NCI-H2196 (cell line): ENCODE measurements around the gene MAB21L4.

Experiments used
- DNase-seq: peaks from one replicate; lab custom pipeline; 2025; ENCODE audit not compliant: unreplicated experiment; lab: John Stamatoyannopoulos, UW

Gene MAB21L4

DNA sequence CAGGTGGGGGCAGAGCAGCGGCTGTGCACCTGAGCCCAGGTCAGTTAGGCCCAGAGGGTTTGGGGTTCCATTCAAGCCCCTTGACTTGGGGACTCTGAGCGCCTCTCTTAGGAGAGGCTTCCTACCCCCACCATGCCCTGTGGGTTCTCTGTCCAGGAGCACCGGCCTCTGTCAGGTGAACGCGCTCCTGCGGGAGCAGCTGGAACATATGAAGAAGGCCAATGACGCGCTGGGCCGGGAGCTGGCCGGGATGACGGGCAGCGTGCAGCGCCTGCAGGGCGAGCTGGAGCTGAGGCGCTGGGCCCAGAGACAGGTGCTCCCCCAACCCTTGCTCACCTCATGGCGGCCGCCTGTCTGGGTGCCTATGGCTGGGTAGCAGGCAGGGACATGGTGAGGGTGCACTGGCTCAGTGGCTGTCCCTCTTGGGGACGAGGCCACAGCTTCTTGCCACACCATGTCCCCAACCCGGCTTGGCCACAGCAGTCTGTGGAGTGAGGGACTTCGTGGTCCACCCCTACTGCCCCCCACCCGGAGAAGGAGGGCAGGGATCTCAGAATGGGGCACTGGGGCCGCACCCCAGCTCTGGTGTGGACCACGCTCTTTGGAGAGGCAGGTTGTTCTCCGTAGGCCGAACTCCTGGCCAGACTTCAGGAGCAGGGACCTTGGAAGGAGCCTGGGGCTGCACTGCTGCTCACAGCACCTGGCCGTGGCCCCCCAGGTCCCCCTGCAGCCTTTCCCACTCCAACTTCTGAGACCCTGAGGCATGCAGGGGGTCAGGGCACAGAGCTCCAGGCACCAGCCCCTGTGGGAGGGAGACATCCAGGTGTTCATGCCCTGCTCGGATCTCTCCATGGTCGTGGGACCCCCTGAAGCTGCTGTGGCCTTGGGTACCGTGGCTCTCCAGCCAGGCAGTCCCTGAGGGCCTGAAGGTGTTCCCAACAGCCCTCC is 29.9 kb upstream of the MAB21L4 start:
- no peak for DNase-seq

DNA sequence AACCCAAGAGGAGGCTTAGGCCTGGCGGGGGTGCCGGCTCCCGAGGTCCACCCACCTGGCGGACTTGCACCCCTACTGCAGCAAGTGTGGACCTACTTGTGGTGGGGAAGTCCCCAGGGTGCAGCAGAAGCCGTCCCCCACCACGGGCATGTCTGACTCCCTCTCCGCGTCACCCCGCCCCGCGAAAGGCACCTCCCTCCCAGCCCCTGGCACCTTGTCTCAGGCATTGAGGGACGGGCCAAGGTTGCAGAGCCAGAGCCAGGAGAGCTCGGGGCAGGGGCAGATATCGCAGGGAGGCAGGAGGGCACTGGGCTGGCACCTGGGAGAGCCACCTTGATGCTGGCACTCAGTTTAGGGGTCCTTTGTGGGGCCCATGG is 29.2 kb upstream of the MAB21L4 start:
- no peak for DNase-seq

- no peak for DNase-seq
Measured at GRCh38 chr2:240922982-240923537, 27.1 kb upstream of the MAB21L4 start.

DNA sequence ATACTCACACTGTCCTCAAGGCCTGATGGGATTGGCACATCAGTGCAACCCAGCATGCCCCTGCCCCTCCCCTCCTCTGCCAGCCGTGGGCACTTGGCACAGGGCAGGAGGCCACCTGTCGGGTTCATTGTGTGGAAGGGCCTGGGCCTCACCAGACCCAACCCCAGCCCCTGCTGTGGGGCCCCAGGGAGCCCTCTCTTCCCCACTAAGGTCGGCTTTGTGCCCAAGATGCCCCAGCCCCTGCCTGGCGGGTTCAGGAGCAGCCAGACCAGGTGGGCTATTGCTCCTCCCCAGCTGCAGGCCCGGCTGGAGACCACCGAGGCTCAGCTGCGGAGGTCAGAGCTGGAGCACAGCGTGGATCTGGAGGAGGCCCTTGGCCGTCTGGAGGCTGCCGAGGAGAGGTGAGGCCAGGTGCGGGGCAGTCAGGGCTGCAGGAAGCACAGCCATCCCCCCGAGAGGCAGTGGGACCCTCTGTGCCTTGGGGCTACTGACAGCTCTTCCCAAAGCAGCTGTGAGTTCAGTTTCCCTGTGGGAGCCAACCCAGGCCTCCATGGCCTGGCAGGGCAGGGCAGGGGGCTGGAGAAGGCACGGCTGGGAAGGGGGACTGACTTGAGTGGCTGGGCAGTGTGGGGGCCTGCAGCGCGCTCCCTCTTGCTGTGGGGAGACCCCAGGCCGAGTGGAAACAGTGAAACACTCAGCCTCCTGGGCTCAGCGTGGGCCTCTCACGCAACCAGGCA is 26.5 kb upstream of the MAB21L4 start:
- no peak for DNase-seq

GRCh38 chr2:240921995-240922244 is 26.0 kb upstream of the MAB21L4 start:
- no peak for DNase-seq

DNA sequence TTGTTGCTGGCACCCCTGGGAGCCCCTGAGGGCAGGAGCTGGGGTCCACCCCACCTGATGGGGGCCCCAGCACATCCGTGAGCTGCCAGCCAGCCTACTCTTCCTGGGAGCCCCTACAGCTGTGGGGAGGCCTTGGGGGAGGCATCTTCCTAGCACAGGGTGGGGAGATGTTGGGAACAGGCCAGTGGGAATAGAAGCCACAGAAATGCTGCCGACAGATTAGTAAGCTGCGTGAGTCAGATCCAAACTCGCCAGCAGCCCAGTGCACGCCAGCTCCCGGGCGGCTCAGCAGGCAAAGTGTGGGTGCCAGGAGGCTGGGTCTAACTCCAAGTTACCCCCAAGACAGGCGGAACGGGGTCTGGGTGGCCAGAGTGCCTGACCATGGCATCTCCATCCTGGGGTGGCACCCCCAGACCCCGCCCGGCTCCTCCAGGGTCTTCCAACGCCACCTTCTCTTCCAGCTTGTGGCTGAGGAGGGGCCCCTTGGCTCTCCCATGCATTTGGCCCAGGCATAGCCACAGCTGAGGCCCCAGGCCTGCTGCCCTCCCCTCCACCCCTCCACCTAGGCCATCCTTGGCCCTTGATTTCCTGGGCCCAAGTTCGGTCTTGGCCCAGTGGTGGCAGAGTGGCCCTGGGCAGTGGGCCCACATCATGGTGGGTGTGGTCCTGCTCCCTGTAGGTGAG is 25.5 kb upstream of the MAB21L4 start:
- DNase-seq = no peak

GRCh38 chr2:240920783-240921231 is 24.9 kb upstream of the MAB21L4 start:
- DNase-seq = no peak

- DNase-seq = no peak
Measured at GRCh38 chr2:240919786-240920782, 24.1 kb upstream of the MAB21L4 start.

- DNase-seq = no peak
Measured at GRCh38 chr2:240919161-240919781, 23.3 kb upstream of the MAB21L4 start.

DNA sequence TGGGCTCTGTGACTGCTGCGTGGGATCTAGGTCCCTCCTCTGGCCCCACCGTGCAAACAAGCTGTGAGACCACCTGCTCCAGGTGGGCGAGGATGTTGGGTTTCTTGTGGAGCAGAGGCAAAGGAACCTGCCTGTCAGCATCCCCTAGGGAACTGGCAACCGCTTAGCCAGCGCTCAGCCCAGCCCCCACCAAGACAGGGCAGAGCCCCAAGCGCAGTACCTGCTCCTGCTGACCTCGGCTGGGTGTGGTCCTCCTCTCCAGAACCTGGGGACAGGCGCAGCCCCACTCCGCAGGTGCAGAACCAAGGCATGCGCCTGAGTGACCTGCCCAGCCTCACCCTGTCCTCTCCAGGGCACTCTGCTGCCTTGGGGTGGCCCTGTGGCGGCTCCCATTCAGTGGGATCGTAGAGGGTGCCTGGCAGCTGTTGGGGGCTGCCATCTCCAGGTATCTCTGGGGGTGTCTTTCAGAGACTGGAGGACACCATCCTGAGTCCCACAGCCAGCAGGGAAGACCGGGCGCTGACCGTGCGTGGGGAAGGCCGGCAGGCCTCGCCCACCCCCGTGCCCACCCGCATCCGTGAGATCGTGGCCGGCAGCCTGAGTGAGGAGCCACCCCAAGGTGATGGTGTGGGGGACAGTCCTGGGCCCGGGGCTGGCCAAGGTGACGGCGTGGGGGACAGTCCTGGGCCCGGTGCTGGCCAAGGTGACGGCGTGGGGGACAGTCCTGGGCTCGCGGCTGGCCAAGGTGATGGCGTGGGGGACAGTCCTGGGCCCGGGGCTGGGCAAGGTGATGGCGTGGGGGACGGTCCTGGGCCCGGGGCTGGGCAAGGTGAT is 22.5 kb upstream of the MAB21L4 start:
- no peak for DNase-seq

- DNase-seq = no peak
Measured at GRCh38 chr2:240917684-240918257, 21.8 kb upstream of the MAB21L4 start.

GRCh38 chr2:240917009-240917683 is 21.2 kb upstream of the MAB21L4 start:
- DNase-seq = no peak

GRCh38 chr2:240916571-240917008 is 20.6 kb upstream of the MAB21L4 start:
- no peak for DNase-seq

DNA sequence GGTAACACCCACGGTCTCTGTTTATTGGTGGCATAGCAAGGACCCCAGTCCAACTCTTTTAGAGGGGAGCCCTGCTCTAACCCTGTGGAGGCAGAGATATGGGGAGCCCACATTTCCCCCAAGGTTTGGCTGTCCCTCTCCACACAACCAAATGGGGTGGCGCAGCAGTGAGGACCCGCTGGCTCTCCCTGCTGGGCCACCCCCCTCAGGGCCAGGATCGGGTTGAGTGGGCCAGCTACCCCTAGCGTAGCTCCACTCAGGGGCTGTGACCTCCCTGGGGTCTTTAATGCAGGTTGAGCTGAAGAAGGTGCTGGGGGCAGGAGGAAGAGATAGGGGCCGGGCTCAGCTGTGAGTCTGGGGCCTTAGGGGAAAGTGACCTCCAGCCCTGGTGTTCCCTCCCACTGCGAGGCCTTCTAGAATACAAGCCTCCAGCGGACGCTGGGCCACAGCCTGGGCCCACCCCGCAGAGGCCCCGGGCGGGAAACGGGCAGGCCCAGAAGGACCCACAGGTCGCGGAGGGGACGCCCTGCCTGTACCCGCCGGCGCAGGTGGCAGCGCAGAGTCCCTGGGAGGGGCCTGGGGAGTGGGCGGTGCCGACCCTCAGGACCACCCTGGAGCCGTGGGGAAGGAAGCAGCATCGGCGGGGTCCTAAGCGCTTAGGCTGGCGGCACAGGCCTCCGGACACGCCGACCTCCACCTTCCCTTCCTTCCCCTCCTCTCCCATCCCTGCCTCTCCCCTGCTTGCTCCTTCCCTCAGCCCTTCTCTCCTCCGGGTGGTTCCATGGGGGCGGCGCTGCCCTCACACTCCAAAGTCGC is 19.8 kb upstream of the MAB21L4 start:
- DNase-seq = no peak

DNA sequence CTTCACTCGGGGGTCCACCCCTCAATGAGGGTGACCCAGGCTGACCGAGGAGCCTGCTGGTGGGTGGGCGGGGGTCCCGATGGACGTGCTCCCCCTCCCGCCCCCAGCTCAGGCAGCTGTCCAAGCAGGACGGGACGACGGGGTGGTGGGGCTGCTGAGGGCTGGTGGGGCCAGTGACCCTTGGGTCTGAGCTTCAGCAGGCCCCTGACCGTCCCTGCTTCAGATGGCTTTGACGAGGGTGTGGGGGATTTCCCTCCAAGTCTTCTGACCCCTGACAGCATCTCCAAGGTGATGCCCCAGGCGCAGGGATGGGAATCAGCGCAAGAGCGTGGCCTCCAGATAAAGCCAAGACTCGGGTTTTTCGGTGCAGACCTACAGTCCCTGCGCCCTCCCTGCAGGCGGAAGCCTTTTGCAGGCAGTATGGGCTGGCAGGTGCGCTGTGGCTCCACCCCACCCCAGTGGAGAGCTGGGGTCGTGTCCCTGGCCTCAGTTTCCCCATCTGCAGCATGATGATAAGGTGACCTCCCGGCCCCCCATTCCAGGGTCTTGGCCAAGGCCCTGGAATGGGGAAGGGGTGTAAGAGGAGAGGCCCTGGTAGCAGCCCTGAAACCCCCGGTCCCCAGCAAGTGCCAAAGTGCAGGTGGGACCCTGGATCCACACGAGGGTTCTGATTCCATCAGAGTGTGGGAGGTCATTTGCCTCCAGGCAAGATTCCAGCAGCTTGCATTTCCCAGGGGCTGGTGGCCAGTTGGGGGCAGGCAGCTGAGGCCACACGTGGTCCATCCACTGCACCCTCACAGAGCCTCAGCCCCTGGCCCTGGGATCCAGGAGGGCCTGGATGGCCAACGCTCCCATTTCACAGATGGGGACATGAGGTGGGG is 18.9 kb upstream of the MAB21L4 start:
- DNase-seq = no peak
